ENCODE data around the gene MCOLN3.
A peak's percentile ranks its signal among the peaks of the same experiment; 100 is the strongest.

Gene MCOLN3

GRCh38 chr1:85087659-85088407 lies 39.5 kb upstream of the MCOLN3 start:
- DNase-seq (ENCODE audit: low spot score) = no peak
- in situ Hi-C loops (cut with MboI; ENCODE audit: low pct_unique_long_range_greater_than_20kb, low sequenced_read_pairs, unreplicated experiment) = no loop called here
- no peak for TF ChIP-seq CTCF (IDR thresholded peaks at IDR 0.05; ENCODE audit: extremely low read depth, insufficient read depth, missing control alignments)

- in situ Hi-C loops (cut with MboI; ENCODE audit: low pct_unique_long_range_greater_than_20kb, low sequenced_read_pairs, unreplicated experiment) = no loop called here
- TF ChIP-seq CTCF (IDR thresholded peaks at IDR 0.05; ENCODE audit: extremely low read depth, insufficient read depth, missing control alignments) = no peak
- DNase-seq (ENCODE audit: low spot score) = no peak
Observed at GRCh38 chr1:85085417-85085816, 37.1 kb upstream of the MCOLN3 start.

- TF ChIP-seq CTCF (IDR thresholded peaks at IDR 0.05; ENCODE audit: extremely low read depth, insufficient read depth, missing control alignments) = peak; percentile 32
- no peak for DNase-seq (ENCODE audit: low spot score)
- in situ Hi-C loops (cut with MboI; ENCODE audit: low pct_unique_long_range_greater_than_20kb, low sequenced_read_pairs, unreplicated experiment) = no loop called here
Observed at GRCh38 chr1:85078903-85079302, 30.6 kb upstream of the MCOLN3 start.

- no peak for DNase-seq (ENCODE audit: low spot score)
- in situ Hi-C loops (cut with MboI; ENCODE audit: low pct_unique_long_range_greater_than_20kb, low sequenced_read_pairs, unreplicated experiment) = no loop called here
- no peak for TF ChIP-seq CTCF (IDR thresholded peaks at IDR 0.05; ENCODE audit: extremely low read depth, insufficient read depth, missing control alignments)
Observed at GRCh38 chr1:85074365-85074964, 26.2 kb upstream of the MCOLN3 start.

GRCh38 chr1:85070972-85071492 lies 22.7 kb upstream of the MCOLN3 start:
- no peak for DNase-seq (ENCODE audit: low spot score)
- no peak for TF ChIP-seq CTCF (IDR thresholded peaks at IDR 0.05; ENCODE audit: extremely low read depth, insufficient read depth, missing control alignments)
- in situ Hi-C loops (cut with MboI; ENCODE audit: low pct_unique_long_range_greater_than_20kb, low sequenced_read_pairs, unreplicated experiment) = no loop called here

GRCh38 chr1:85068846-85069245 lies 20.5 kb upstream of the MCOLN3 start:
- in situ Hi-C loops (cut with MboI; ENCODE audit: low pct_unique_long_range_greater_than_20kb, low sequenced_read_pairs, unreplicated experiment) = no loop called here
- TF ChIP-seq CTCF (IDR thresholded peaks at IDR 0.05; ENCODE audit: extremely low read depth, insufficient read depth, missing control alignments) = no peak
- no peak for DNase-seq (ENCODE audit: low spot score)
